ENCODE measurements around the gene DAB2IP. TPM values are rescaled to one million over a fixed set of nuclear protein-coding genes. Genes with fewer than 3 reads are reported as not detected.

DAB2IP gene
- total and polyA plus RNA-seq, 4 donors: 2.3 to 13.1 (median 5.4) TPM

- H3K9me3 ChIP-seq (ENCODE audit: control insufficient read depth in 4 of 4, low read length in 3 of 4): no peaks in the 10 kb centered on the region
- no peak for DNase-seq (ENCODE audit: low spot score)
- no peak overlapping the region for H3K4me3 ChIP-seq (ENCODE audit: low read depth in 1 of 3, low read length in 3 of 3)
- no peak overlapping the region for H3K9ac ChIP-seq (ENCODE audit: low read depth in 1 of 2, low read length in 2 of 2)
- no peaks in the 10 kb centered on the region for H3K4me1 ChIP-seq (ENCODE audit: control insufficient read depth in 4 of 4, insufficient read depth in 4 of 4, low read length in 3 of 4)
- H3K36me3 ChIP-seq (ENCODE audit: control insufficient read depth in 4 of 4, insufficient read depth in 3 of 4, low read depth in 1 of 4, low read length in 3 of 4): no peaks in the 10 kb centered on the region
- H3K27me3 ChIP-seq (ENCODE audit: control insufficient read depth in 4 of 4, insufficient read depth in 4 of 4, low read length in 3 of 4): no peaks in the 10 kb centered on the region
- WGBS: 78% methylated on average over 7 of the region's 7 CpGs
- no peak for TF ChIP-seq JUND (IDR thresholded peaks at IDR 0.05)
- no peak overlapping the region for H3K27ac ChIP-seq (ENCODE audit: low read depth in 1 of 2, low read length in 2 of 2)
Observed at GRCh38 chr9:121720311-121721057, 69.0 kb downstream of the DAB2IP start.

DNA sequence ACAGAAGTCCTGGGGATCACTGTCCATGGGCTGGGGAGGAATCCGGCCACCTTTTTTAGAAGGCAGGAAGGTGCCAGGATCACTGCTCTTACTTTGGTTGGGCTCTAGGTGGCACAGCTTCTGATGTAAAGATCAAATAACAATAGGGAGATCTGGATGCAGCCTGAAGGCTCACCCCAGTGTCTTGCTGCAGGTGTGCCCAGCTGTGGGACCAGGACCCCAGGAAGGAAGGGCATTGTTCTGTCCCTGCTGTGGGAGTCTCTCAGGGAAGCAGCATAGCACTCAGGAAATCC lies 69.6 kb downstream of the DAB2IP start:
- 77% methylated on average over 1 of the region's 1 CpG for WGBS
- no peaks in the 10 kb centered on the region for H3K9me3 ChIP-seq (ENCODE audit: control insufficient read depth in 4 of 4, low read length in 3 of 4)
- no peaks in the 10 kb centered on the region for H3K36me3 ChIP-seq (ENCODE audit: control insufficient read depth in 4 of 4, insufficient read depth in 3 of 4, low read depth in 1 of 4, low read length in 3 of 4)
- H3K27me3 ChIP-seq (ENCODE audit: control insufficient read depth in 4 of 4, insufficient read depth in 4 of 4, low read length in 3 of 4): no peaks in the 10 kb centered on the region
- no peak overlapping the region for H3K9ac ChIP-seq (ENCODE audit: low read depth in 1 of 2, low read length in 2 of 2)
- no peak for TF ChIP-seq GABPA (IDR thresholded peaks at IDR 0.05 in 1 of 2, conservative IDR thresholded peaks at IDR 0.05 in 1 of 2)
- no peak for TF ChIP-seq FOXA2 (IDR thresholded peaks at IDR 0.05)
- TF ChIP-seq RAD21 (IDR thresholded peaks at IDR 0.05): no peak
- no peak for TF ChIP-seq TAF1 (conservative IDR thresholded peaks at IDR 0.05)
- no peak for TF ChIP-seq ZBTB33 (IDR thresholded peaks at IDR 0.05)
- TF ChIP-seq, protein P1, sequence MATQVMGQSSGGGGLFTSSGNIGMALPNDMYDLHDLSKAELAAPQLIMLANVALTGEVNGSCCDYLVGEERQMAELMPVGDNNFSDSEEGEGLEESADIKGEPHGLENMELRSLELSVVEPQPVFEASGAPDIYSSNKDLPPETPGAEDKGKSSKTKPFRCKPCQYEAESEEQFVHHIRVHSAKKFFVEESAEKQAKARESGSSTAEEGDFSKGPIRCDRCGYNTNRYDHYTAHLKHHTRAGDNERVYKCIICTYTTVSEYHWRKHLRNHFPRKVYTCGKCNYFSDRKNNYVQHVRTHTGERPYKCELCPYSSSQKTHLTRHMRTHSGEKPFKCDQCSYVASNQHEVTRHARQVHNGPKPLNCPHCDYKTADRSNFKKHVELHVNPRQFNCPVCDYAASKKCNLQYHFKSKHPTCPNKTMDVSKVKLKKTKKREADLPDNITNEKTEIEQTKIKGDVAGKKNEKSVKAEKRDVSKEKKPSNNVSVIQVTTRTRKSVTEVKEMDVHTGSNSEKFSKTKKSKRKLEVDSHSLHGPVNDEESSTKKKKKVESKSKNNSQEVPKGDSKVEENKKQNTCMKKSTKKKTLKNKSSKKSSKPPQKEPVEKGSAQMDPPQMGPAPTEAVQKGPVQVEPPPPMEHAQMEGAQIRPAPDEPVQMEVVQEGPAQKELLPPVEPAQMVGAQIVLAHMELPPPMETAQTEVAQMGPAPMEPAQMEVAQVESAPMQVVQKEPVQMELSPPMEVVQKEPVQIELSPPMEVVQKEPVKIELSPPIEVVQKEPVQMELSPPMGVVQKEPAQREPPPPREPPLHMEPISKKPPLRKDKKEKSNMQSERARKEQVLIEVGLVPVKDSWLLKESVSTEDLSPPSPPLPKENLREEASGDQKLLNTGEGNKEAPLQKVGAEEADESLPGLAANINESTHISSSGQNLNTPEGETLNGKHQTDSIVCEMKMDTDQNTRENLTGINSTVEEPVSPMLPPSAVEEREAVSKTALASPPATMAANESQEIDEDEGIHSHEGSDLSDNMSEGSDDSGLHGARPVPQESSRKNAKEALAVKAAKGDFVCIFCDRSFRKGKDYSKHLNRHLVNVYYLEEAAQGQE (IDR thresholded peaks at IDR 0.05): no peak
- no peak for TF ChIP-seq HNF4G (IDR thresholded peaks at IDR 0.05)
- TF ChIP-seq, protein P2, sequence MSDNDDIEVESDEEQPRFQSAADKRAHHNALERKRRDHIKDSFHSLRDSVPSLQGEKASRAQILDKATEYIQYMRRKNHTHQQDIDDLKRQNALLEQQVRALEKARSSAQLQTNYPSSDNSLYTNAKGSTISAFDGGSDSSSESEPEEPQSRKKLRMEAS (IDR thresholded peaks at IDR 0.05): no peak
- no peak for DNase-seq (ENCODE audit: low spot score)
- H3K4me1 ChIP-seq (ENCODE audit: control insufficient read depth in 4 of 4, insufficient read depth in 4 of 4, low read length in 3 of 4): no peaks in the 10 kb centered on the region
- no peak overlapping the region for H3K27ac ChIP-seq (ENCODE audit: low read depth in 1 of 2, low read length in 2 of 2)
- no peak overlapping the region for H3K4me3 ChIP-seq (ENCODE audit: low read depth in 1 of 3, low read length in 3 of 3)

DNA sequence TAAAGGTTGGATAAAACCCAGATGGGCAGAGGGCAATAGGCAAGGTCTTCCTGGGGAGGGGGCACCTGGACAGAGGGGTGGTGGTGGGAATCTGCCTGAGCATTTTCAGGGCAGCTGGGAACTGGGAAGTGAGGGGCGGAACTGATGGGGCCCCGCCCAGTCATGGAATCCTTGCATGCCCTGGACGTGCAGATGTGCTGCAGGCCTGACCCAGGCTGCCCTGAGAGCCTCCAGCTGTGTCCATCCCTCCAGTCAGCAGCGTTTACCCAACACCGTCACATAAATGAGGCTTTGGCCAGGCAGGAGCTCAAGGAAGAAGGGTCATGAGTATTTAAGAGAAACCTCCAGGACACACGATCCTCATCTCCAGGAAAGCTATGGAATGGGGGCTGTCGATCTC lies 70.3 kb downstream of the DAB2IP start:
- no peaks in the 10 kb centered on the region for H3K9me3 ChIP-seq (ENCODE audit: control insufficient read depth in 4 of 4, low read length in 3 of 4)
- H3K9ac ChIP-seq (ENCODE audit: low read depth in 1 of 2, low read length in 2 of 2): no peak overlapping the region
- TF ChIP-seq RXRA (IDR thresholded peaks at IDR 0.05): no peak
- TF ChIP-seq JUND (IDR thresholded peaks at IDR 0.05): no peak
- TF ChIP-seq NR2F2 (IDR thresholded peaks at IDR 0.05): no peak
- no peak for TF ChIP-seq GABPA (IDR thresholded peaks at IDR 0.05 in 1 of 2, conservative IDR thresholded peaks at IDR 0.05 in 1 of 2)
- TF ChIP-seq RAD21 (IDR thresholded peaks at IDR 0.05): no peak
- no peak for TF ChIP-seq ZBTB33 (IDR thresholded peaks at IDR 0.05)
- TF ChIP-seq HNF4G (IDR thresholded peaks at IDR 0.05): no peak
- TF ChIP-seq FOXA1 (IDR thresholded peaks at IDR 0.05): no peak
- no peak for TF ChIP-seq YY1 (IDR thresholded peaks at IDR 0.05)
- H3K4me1 ChIP-seq (ENCODE audit: control insufficient read depth in 4 of 4, insufficient read depth in 4 of 4, low read length in 3 of 4): no peaks in the 10 kb centered on the region
- H3K36me3 ChIP-seq (ENCODE audit: control insufficient read depth in 4 of 4, insufficient read depth in 3 of 4, low read depth in 1 of 4, low read length in 3 of 4): no peaks in the 10 kb centered on the region
- no peak overlapping the region for H3K4me3 ChIP-seq (ENCODE audit: low read depth in 1 of 3, low read length in 3 of 3)
- WGBS: 85% methylated on average over 7 of the region's 7 CpGs
- no peak overlapping the region for H3K27ac ChIP-seq (ENCODE audit: low read depth in 1 of 2, low read length in 2 of 2)
- no peaks in the 10 kb centered on the region for H3K27me3 ChIP-seq (ENCODE audit: control insufficient read depth in 4 of 4, insufficient read depth in 4 of 4, low read length in 3 of 4)
- no peak for DNase-seq (ENCODE audit: low spot score)

Data from liver (tissue), 9 donors.